ENCODE results near the gene CAMSAP3.
"Not testable (repeated sequence)": the region's sequence is repeated elsewhere in the genome, so short reads cannot be mapped to it uniquely, and the experiment has no call there.

CAMSAP3 gene
- total RNA-seq = 0 to 0.85 (median 0.28) reads per million in 18 experiments

DNA sequence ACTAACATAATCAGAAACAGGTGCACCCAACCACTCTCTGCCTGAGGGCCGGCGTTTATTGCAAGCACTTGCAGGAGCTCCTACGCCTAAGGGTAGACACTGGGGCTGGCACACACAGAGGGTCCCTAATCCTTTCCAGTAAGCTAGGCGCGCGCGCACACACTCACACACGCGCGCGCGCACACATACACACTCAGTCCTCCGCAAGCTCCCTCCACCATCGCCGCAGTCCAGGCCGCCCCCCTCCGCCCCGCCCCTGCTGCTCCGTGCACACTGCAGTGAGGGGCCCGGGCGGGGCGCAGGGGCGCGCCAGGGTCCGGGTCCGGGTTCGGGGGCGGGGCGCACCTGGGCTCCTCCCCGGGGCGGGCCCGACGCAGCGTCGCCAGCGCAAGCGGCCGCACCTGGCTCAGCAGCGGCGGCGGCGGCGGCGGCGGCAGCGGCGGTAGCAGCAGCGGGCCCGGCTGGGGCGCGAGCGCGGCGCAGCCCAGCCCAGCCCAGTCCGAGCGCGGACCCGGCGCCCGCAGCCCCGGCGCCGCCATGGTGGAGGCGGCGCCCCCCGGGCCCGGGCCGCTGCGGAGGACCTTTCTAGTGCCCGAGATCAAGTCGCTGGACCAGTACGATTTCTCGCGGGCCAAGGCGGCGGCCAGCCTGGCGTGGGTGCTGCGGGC is at the start of gene CAMSAP3:
Gene CAMSAP3 (plus strand): TSS at position 398 of the 668 bp plus-strand sequence. CDS start 140 bp downstream, at position 538.
- DNase-seq = no peak

DNA sequence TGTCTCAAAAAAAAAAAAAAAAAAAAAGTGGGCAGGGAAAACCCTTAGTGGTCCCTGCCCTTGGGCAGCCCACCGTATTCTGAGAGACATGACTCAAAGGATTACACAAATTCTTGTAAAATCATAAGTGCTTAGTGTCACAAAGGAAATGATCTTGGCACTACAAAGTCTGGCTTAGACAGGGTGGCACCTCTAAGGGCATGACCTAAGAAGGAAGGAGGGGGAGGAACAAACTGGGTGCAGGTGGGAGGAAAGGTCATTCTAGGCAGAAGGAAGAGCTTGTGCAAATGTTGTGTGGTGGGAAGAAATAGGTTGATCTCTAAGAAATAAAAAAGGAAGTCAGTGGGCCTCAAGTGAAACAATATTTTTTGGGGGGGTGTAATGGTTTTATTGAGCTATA is 49.8 kb upstream of the CAMSAP3 start:
- peak; percentile 92 to 95 for DNase-seq

DNA sequence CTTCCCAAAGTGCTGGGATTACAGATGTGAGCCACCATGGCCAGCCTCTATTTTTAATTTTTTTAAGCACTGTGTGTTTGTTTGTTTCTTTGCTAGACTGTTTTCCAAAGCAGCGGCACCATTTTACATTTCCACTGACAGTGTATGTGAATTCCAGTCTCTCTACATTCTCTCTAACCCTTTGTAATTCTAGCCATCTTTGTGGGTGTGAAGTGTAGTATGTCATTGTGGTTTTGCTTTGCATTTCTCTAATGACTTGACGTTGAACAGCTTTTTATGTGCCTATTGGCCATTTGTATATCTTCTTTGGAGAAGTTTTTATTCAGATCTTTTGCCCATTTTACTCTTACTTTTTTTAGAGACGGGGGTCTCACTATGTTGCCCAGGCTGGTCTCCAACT is 48.5 kb upstream of the CAMSAP3 start:
- peak in 1 of 2 donors; percentile 40 for DNase-seq

- peak; percentile 66 to 74 for DNase-seq
Observed at GRCh38 chr19:7549429-7550148, 46.1 kb upstream of the CAMSAP3 start.

DNA sequence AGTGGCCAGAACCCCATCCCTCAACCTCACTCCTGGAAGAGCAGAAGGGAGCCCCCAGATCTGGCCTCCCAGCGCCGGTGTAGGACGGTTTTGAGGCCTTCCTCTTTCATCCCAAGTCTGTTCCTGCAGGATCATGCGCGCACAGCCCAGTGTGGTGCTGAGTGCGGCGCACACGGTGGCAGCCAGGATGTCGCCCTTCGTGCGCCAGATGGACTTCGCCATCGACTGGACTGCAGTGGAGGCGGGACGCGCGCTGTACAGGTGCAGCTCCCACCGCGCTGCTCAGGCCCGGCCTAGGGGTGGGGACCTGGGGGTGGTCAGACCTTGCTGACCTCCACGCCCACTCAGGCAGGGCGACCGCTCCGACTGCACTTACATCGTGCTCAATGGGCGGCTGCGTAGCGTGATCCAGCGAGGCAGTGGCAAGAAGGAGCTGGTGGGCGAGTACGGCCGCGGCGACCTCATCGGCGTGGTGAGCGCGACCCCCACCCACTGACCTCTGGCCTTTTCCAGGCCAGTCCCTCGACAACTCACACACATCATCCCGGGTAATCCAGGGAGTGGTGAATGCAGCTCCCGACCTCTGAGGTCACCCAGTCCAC is 45.4 kb upstream of the CAMSAP3 start:
- DNase-seq = no peak

- no peak for DNase-seq
Observed at GRCh38 chr19:7550987-7551761, 44.5 kb upstream of the CAMSAP3 start.

- DNase-seq = no peak
Observed at GRCh38 chr19:7552781-7553180, 42.9 kb upstream of the CAMSAP3 start.

DNA sequence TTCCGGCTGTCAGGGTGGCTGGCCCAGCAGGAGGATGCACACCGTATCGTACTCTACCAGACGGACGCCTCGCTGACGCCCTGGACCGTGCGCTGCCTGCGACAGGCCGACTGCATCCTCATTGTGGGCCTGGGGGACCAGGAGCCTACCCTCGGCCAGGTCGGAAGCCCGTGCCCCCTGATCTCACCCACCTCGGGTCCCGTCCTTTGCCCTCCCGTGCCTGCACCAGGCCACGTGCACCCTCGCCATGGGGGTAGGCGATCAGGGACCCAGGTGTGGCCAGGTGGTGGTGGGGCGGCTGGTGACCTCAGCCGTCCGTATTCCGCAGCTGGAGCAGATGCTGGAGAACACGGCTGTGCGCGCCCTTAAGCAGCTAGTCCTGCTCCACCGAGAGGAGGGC is 41.1 kb upstream of the CAMSAP3 start:
- no peak for DNase-seq

GRCh38 chr19:7554990-7555864 is 40.4 kb upstream of the CAMSAP3 start:
- peak in 1 of 2 donors; percentile 21 for DNase-seq

GRCh38 chr19:7556696-7557315 is 38.9 kb upstream of the CAMSAP3 start:
- DNase-seq = no peak

- DNase-seq = no peak
Observed at GRCh38 chr19:7558667-7559066, 37.0 kb upstream of the CAMSAP3 start.

GRCh38 chr19:7559102-7559501 is 36.6 kb upstream of the CAMSAP3 start:
- no peak for DNase-seq

DNA sequence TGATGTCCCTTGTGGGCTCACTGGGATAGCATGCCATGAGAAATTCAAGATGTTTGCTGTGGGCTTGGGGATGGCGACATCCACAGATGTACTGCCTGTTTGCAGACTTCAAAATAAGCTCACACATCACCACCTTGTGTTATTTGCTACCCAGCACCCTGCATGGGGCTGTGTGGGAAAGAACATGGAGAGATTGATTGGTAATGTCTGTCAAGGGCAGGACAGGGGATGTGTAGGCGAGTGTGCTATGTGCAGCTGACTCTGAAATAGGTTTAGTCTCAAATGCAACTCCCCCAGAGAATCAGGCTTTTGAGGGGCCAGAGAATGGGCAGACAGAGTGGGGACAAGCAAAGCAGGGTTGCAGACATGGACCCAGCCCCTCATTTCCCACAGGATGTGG is 35.4 kb upstream of the CAMSAP3 start:
- DNase-seq = peak; percentile 45 to 62

DNA sequence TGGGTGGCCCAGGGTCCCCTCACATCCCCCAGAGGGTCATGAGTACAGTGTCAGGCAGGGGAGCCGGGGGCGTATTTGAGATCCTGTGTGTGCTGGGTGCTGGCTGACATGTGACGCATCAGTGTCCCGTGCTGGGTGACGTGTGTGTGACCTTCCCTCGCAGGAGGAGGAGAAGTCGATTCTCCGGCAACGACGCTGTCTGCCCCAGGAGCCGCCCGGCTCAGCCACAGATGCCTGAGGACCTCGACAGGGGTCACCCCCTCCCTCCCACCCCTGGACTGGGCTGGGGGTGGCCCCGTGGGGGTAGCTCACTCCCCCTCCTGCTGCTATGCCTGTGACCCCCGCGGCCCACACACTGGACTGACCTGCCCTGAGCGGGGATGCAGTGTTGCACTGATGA is 34.3 kb upstream of the CAMSAP3 start:
- DNase-seq = peak; percentile 57 to 82

GRCh38 chr19:7562646-7563393 is 32.8 kb upstream of the CAMSAP3 start:
- DNase-seq = no peak

- no peak for DNase-seq
Observed at GRCh38 chr19:7564866-7565265, 30.8 kb upstream of the CAMSAP3 start.

DNA sequence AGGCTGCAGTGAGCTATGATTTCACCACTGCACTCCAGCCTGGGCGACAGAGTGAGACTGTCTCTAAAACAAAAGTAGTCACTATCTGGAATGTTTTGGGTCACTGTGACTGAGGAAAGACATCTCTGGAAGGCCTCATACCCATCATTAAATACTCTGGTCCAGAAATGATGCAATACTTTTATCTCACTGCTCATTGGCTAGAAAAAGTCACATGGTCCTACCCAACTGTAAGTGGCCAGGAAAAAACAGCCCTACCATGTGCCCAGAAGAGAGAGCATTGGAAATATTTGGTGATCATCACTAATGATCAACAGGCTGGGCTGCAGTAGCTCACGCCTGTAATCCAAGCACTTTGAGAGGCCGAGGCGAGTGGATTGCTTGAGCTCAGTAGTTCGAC is 30.3 kb upstream of the CAMSAP3 start:
- DNase-seq = no peak

DNA sequence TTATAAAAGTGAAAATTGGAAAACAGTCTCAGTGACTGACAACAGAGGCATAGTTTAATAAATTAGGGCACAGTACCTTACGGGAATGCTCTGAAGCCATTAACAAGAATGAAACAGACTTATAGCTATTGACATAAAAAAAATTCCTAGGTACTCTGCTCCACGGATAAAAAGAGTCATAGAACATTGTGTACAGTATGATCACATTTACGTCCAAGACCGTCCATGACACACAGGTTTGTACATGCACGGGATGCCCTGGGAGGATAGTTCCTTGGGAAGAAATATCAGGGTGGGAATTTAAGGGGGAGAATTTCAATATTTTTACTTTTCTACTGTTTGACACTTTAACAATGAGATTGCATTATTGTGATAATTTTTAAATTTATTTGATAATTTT is 24.9 kb upstream of the CAMSAP3 start:
- no peak for DNase-seq

- peak; percentile 40 to 67 for DNase-seq
Observed at GRCh38 chr19:7575434-7576040, 20.1 kb upstream of the CAMSAP3 start.

DNA sequence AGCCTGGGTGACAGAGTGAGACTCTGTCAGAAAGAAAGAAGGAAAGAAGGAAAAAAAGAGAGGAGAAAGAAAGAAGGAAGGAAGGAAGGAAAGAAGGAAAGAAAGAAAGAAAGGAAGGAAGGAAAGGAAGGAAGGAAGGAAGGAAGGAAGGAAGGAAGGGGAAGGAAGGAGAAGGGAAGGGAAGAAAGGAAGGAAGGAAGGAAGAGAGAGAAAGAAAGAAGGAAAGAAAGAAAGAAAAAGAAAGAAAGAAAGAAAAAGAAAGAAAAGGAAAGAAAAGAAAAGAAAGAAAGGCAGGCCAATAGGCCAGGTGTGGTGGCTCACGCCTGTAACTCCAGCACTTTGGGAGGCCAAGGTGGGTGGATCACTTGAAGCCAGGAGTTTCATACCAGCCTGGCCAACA is 18.2 kb upstream of the CAMSAP3 start:
- DNase-seq = not testable (repeated sequence)

All from inflammatory macrophage (primary cell).